Right kidney (tissue), 1 donor: ENCODE results near the gene STKLD1.
"Not testable (repeated sequence)": the region's sequence is repeated elsewhere in the genome, so short reads cannot be mapped to it uniquely, and the experiment has no call there.

Source experiments
- DNase-seq: peaks from one replicate; pipeline ENCODE4 v3.0.0-alpha.2; 2016

STKLD1 gene

GRCh38 chr9:133443982-133444381 is 67.8 kb downstream of the STKLD1 start:
- DNase-seq, result no peak

- DNase-seq, result no peak
Measured at GRCh38 chr9:133445293-133445969, 69.3 kb downstream of the STKLD1 start.

DNA sequence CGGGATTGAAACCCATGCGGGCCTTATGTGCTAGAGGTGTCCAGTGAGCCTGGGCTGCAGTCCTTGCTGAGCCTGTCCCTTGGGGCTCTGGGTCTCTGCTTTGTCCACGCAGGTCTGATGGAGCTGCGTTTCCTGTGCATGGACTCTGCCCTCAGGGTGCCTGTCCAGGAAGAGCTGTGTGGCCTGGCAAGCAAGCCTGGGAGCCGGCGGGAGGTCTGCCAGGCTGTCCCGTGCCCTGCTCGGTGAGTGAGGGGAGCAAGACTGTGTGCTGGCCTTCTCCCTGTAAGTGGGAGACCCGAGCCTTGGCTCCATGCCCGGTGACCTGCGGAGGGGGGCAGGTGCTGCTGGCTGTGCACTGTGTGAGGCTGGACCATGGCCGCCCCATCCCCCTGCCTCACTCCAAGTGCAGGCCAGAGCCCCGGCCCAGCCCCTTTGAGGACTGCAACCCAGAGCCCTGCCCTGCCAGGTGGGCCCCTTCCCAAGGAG is 72.4 kb downstream of the STKLD1 start:
- no peak for DNase-seq

DNA sequence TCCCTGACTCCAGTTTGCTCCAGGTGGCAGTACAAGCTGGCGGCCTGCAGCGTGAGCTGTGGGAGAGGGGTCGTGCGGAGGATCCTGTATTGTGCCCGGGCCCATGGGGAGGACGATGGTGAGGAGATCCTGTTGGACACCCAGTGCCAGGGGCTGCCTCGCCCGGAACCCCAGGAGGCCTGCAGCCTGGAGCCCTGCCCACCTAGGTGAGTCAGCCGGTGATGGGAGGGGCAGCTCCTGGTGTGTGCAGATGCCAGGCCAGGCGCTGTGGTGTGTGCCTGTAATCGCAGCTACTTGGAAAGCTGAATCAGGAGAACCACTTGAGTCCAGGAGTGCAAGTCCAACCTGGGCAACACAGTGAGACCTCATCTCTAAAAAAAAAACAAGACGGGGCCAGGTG is 73.6 kb downstream of the STKLD1 start:
- no peak for DNase-seq

- not testable (repeated sequence) for DNase-seq
Measured at GRCh38 chr9:133451865-133452264, 75.7 kb downstream of the STKLD1 start.

GRCh38 chr9:133452562-133452961 is 76.4 kb downstream of the STKLD1 start:
- no peak for DNase-seq

DNA sequence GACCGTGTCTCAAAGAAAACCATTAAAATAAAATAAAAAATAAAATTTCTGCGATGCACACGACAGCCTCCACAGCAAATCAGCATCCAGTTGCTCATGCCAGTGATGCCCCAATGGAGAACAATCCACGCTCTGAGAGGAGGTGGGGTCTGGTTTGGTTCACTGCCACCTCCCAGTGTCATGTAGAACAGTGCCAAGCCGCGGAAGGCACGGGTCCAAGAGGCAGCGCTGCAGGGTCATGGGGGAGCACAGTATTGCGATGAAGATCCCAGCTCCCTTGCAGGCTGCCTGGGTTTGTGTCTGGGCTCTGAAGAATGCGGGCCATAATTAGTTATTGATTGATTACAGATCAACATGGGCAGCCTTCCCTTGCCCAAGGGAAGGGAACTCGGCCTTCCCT is 77.5 kb downstream of the STKLD1 start:
- DNase-seq, result no peak

DNA sequence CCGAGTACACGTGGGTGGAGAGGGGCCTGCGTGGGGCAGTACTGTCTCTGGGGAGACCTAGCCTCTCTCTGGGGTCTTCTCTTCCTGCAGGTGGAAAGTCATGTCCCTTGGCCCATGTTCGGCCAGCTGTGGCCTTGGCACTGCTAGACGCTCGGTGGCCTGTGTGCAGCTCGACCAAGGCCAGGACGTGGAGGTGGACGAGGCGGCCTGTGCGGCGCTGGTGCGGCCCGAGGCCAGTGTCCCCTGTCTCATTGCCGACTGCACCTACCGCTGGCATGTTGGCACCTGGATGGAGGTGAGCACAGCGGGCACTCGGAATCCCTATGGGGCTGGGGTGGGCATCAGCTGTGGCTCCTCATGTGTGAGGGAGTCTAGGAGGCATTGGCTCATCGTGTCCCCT is 78.2 kb downstream of the STKLD1 start:
- DNase-seq, result no peak

DNA sequence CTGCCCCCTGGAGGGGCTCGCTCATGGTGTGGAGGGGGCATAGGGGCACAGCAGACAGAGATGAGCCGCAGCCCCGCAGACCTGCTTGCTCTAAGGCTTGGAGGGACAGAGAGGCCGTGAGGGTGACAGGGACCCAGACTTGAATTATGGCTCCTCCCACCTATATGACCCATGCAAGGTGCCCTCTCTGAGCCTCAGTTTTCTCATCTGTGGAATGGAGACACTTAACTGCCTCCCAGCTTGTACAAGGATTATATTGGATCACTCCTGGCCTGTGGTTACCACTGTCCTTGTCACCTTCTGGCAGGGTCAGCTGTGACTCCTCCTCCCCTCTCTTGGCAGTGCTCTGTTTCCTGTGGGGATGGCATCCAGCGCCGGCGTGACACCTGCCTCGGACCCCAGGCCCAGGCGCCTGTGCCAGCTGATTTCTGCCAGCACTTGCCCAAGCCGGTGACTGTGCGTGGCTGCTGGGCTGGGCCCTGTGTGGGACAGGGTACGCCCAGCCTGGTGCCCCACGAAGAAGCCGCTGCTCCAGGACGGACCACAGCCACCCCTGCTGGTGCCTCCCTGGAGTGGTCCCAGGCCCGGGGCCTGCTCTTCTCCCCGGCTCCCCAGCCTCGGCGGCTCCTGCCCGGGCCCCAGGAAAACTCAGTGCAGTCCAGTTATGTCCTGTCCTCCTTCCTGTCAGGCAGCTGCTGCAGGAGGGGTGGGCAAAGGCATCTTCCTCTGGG is 78.9 kb downstream of the STKLD1 start:
- DNase-seq, result no peak
